ENCODE results near the gene AP1M1.

The AP1M1 gene

GRCh38 chr19:16216744-16217670 is 19.3 kb downstream of the AP1M1 start:
- Histone ChIP-seq H3K4me3 (ENCODE audit: low read length) (no peak overlapping the region), H3K9ac (ENCODE audit: low read length) (no peak overlapping the region), H3K27ac (ENCODE audit: low read length) (no peak overlapping the region), H3K27me3 (ENCODE audit: control insufficient read depth, insufficient read depth, low read length) (no peaks in the 10 kb centered on the region), H3K4me1 (ENCODE audit: control insufficient read depth, low read depth, low read length) (no peaks in the 10 kb centered on the region), H3K9me3 (ENCODE audit: control insufficient read depth, low read depth, low read length) (peaks cover 6% of the 10 kb centered on the region), H3K36me3 (ENCODE audit: control insufficient read depth, low read depth, low read length) (no peaks in the 10 kb centered on the region)

GRCh38 chr19:16217716-16218451 is 20.2 kb downstream of the AP1M1 start:
- Histone ChIP-seq H3K9me3 (ENCODE audit: control insufficient read depth, low read depth, low read length) (peaks cover 6% of the 10 kb centered on the region), H3K9ac (ENCODE audit: low read length) (no peak overlapping the region), H3K4me1 (ENCODE audit: control insufficient read depth, low read depth, low read length) (no peaks in the 10 kb centered on the region), H3K36me3 (ENCODE audit: control insufficient read depth, low read depth, low read length) (no peaks in the 10 kb centered on the region), H3K27ac (ENCODE audit: low read length) (no peak overlapping the region), H3K4me3 (ENCODE audit: low read length) (no peak overlapping the region), H3K27me3 (ENCODE audit: control insufficient read depth, insufficient read depth, low read length) (no peaks in the 10 kb centered on the region)

- no peak overlapping the region for H3K4me3 ChIP-seq (ENCODE audit: low read length)
- no peaks in the 10 kb centered on the region for H3K27me3 ChIP-seq (ENCODE audit: control insufficient read depth, insufficient read depth, low read length)
- H3K9ac ChIP-seq (ENCODE audit: low read length): no peak overlapping the region
- peaks cover 6% of the 10 kb centered on the region for H3K9me3 ChIP-seq (ENCODE audit: control insufficient read depth, low read depth, low read length)
- no peaks in the 10 kb centered on the region for H3K36me3 ChIP-seq (ENCODE audit: control insufficient read depth, low read depth, low read length)
- H3K27ac ChIP-seq (ENCODE audit: low read length): no peak overlapping the region
- H3K4me1 ChIP-seq (ENCODE audit: control insufficient read depth, low read depth, low read length): no peaks in the 10 kb centered on the region
Measured at GRCh38 chr19:16218851-16219250, 21.1 kb downstream of the AP1M1 start.

GRCh38 chr19:16222806-16223205 is 25.1 kb downstream of the AP1M1 start:
- Histone ChIP-seq H3K27me3 (ENCODE audit: control insufficient read depth, insufficient read depth, low read length) (no peaks in the 10 kb centered on the region), H3K4me3 (ENCODE audit: low read length) (no peak overlapping the region), H3K9me3 (ENCODE audit: control insufficient read depth, low read depth, low read length) (peaks cover 6% of the 10 kb centered on the region), H3K9ac (ENCODE audit: low read length) (no peak overlapping the region), H3K36me3 (ENCODE audit: control insufficient read depth, low read depth, low read length) (no peaks in the 10 kb centered on the region), H3K4me1 (ENCODE audit: control insufficient read depth, low read depth, low read length) (no peaks in the 10 kb centered on the region), H3K27ac (ENCODE audit: low read length) (no peak overlapping the region)

- Histone ChIP-seq H3K27ac (ENCODE audit: low read length) (no peak overlapping the region), H3K9ac (ENCODE audit: low read length) (no peak overlapping the region), H3K36me3 (ENCODE audit: control insufficient read depth, low read depth, low read length) (no peaks in the 10 kb centered on the region), H3K4me1 (ENCODE audit: control insufficient read depth, low read depth, low read length) (no peaks in the 10 kb centered on the region), H3K27me3 (ENCODE audit: control insufficient read depth, insufficient read depth, low read length) (no peaks in the 10 kb centered on the region), H3K9me3 (ENCODE audit: control insufficient read depth, low read depth, low read length) (peaks cover 6% of the 10 kb centered on the region), H3K4me3 (ENCODE audit: low read length) (no peak overlapping the region)
Measured at GRCh38 chr19:16223746-16224145, 26.0 kb downstream of the AP1M1 start.

GRCh38 chr19:16224293-16225045 is 26.8 kb downstream of the AP1M1 start:
- Histone ChIP-seq H3K4me3 (ENCODE audit: low read length) (no peak overlapping the region), H3K27ac (ENCODE audit: low read length) (no peak overlapping the region), H3K4me1 (ENCODE audit: control insufficient read depth, low read depth, low read length) (no peaks in the 10 kb centered on the region), H3K9me3 (ENCODE audit: control insufficient read depth, low read depth, low read length) (peaks cover 6% of the 10 kb centered on the region), H3K36me3 (ENCODE audit: control insufficient read depth, low read depth, low read length) (no peaks in the 10 kb centered on the region), H3K27me3 (ENCODE audit: control insufficient read depth, insufficient read depth, low read length) (no peaks in the 10 kb centered on the region), H3K9ac (ENCODE audit: low read length) (no peak overlapping the region)

GRCh38 chr19:16225279-16226183 is 27.8 kb downstream of the AP1M1 start:
- Histone ChIP-seq H3K9ac (ENCODE audit: low read length) (no peak overlapping the region), H3K4me3 (ENCODE audit: low read length) (no peak overlapping the region), H3K9me3 (ENCODE audit: control insufficient read depth, low read depth, low read length) (peaks cover 6% of the 10 kb centered on the region), H3K36me3 (ENCODE audit: control insufficient read depth, low read depth, low read length) (no peaks in the 10 kb centered on the region), H3K27me3 (ENCODE audit: control insufficient read depth, insufficient read depth, low read length) (no peaks in the 10 kb centered on the region), H3K27ac (ENCODE audit: low read length) (no peak overlapping the region), H3K4me1 (ENCODE audit: control insufficient read depth, low read depth, low read length) (no peaks in the 10 kb centered on the region)

- Histone ChIP-seq H3K36me3 (ENCODE audit: control insufficient read depth, low read depth, low read length) (no peaks in the 10 kb centered on the region), H3K4me1 (ENCODE audit: control insufficient read depth, low read depth, low read length) (no peaks in the 10 kb centered on the region), H3K27me3 (ENCODE audit: control insufficient read depth, insufficient read depth, low read length) (no peaks in the 10 kb centered on the region), H3K4me3 (ENCODE audit: low read length) (no peak overlapping the region), H3K9me3 (ENCODE audit: control insufficient read depth, low read depth, low read length) (peaks cover 1% of the 10 kb centered on the region), H3K9ac (ENCODE audit: low read length) (no peak overlapping the region), H3K27ac (ENCODE audit: low read length) (no peak overlapping the region)
Measured at GRCh38 chr19:16226184-16226591, 28.5 kb downstream of the AP1M1 start.

GRCh38 chr19:16226878-16227836 is 29.4 kb downstream of the AP1M1 start:
- Histone ChIP-seq H3K27me3 (ENCODE audit: control insufficient read depth, insufficient read depth, low read length) (no peaks in the 10 kb centered on the region), H3K36me3 (ENCODE audit: control insufficient read depth, low read depth, low read length) (no peaks in the 10 kb centered on the region), H3K27ac (ENCODE audit: low read length) (no peak overlapping the region), H3K4me3 (ENCODE audit: low read length) (no peak overlapping the region), H3K4me1 (ENCODE audit: control insufficient read depth, low read depth, low read length) (no peaks in the 10 kb centered on the region), H3K9me3 (ENCODE audit: control insufficient read depth, low read depth, low read length) (no peaks in the 10 kb centered on the region), H3K9ac (ENCODE audit: low read length) (no peak overlapping the region)

Measured in iPS-18a (cell line).